WTC11 (cell line): Measurements from ENCODE around the gene NOS3.

ENCODE experiments used
- CREB1 ChIP-seq: sonication (generic); formaldehyde crosslinking; IDR thresholded peaks from 2 replicates; pipeline ENCODE4 v1.8.0; 2023; ENCODE audit warnings: mild to moderate bottlenecking, missing genetic modification reagents
- JUN ChIP-seq: sonication (generic); formaldehyde crosslinking; IDR thresholded peaks from 2 replicates; pipeline ENCODE4 v1.8.0; 2023; ENCODE audit warnings: mild to moderate bottlenecking, missing genetic modification reagents
- MYBL2 ChIP-seq: sonication (generic); formaldehyde crosslinking; IDR thresholded peaks from 2 replicates; pipeline ENCODE4 v1.8.1; 2023; ENCODE audit warnings: mild to moderate bottlenecking, moderate library complexity, missing genetic modification reagents
- NFYB ChIP-seq: sonication (generic); formaldehyde crosslinking; conservative IDR thresholded peaks from 2 replicates; pipeline ENCODE4 v1.8.0; 2022; ENCODE audit warnings: low read depth, missing genetic modification reagents
- NR2C2 ChIP-seq: sonication (generic); formaldehyde crosslinking; IDR thresholded peaks from 2 replicates; pipeline ENCODE4 v1.8.0; 2022; ENCODE audit warnings: mild to moderate bottlenecking, missing genetic modification reagents
- NR3C1 ChIP-seq: sonication (generic); formaldehyde crosslinking; conservative IDR thresholded peaks from 2 replicates; pipeline ENCODE4 v1.8.1; 2023; ENCODE audit warnings: low read depth, mild to moderate bottlenecking, missing genetic modification reagents
- PRRX2 ChIP-seq: fragments of 250-450 bp; sonication (Bioruptor Pico); IDR thresholded peaks from 2 replicates; pipeline ENCODE4 v1.8.0; 2021; ENCODE audit warnings: mild to moderate bottlenecking
- TEAD1 ChIP-seq: sonication (generic); formaldehyde crosslinking; IDR thresholded peaks from 2 replicates; pipeline ENCODE4 v1.8.0; 2022; ENCODE audit warnings: mild to moderate bottlenecking, missing genetic modification reagents
- TF ChIP-seq, protein P1 (sequence below): fragments of 200-600 bp; IDR thresholded peaks from 2 replicates; pipeline ENCODE4 v1.8.0; 2022; ENCODE audit warnings: antibody characterized with exemption
- TF ChIP-seq, protein P2 (sequence below): sonication (generic); formaldehyde crosslinking; IDR thresholded peaks from 2 replicates; pipeline ENCODE4 v1.8.0; 2022; ENCODE audit warnings: mild to moderate bottlenecking, missing genetic modification reagents

DNA sequence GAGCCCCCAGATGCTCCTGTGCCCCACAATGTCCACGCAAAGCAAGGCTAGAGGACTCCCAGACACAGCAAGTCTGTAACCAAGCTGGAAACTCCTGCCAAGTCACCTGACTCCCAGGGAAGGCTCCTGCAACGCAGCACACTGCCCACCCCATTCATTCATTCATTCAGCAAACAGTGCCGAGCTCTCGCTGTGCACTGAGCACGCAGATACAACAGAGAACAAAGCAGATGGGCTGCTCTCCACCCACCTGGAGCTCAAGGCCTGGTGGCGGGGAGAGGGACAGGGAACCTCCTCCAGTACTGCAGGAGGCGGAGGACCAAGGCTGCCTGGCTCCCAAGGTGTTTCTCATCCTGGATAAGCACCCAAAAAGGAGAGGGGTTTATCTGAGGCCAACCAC, 21.3 kb upstream of the NOS3 start:
- TF ChIP-seq, protein P1, sequence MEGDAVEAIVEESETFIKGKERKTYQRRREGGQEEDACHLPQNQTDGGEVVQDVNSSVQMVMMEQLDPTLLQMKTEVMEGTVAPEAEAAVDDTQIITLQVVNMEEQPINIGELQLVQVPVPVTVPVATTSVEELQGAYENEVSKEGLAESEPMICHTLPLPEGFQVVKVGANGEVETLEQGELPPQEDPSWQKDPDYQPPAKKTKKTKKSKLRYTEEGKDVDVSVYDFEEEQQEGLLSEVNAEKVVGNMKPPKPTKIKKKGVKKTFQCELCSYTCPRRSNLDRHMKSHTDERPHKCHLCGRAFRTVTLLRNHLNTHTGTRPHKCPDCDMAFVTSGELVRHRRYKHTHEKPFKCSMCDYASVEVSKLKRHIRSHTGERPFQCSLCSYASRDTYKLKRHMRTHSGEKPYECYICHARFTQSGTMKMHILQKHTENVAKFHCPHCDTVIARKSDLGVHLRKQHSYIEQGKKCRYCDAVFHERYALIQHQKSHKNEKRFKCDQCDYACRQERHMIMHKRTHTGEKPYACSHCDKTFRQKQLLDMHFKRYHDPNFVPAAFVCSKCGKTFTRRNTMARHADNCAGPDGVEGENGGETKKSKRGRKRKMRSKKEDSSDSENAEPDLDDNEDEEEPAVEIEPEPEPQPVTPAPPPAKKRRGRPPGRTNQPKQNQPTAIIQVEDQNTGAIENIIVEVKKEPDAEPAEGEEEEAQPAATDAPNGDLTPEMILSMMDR, result no peak
- TF ChIP-seq JUN, result no peak
- no peak for TF ChIP-seq MYBL2
- no peak for TF ChIP-seq NR3C1 (CRISPR knock-in tag)
- no peak for TF ChIP-seq PRRX2 (CRISPR knock-in tag)
- no peak for TF ChIP-seq NFYB (CRISPR knock-in tag)
- no peak for TF ChIP-seq CREB1 (CRISPR knock-in tag)
- TF ChIP-seq TEAD1 (CRISPR knock-in tag), result no peak
- TF ChIP-seq, protein P2, sequence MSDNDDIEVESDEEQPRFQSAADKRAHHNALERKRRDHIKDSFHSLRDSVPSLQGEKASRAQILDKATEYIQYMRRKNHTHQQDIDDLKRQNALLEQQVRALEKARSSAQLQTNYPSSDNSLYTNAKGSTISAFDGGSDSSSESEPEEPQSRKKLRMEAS (CRISPR knock-in tag), result no peak
- no peak for TF ChIP-seq NR2C2 (CRISPR knock-in tag)
